ENCODE results near the gene IMPDH1. TPM values are rescaled to one million over a fixed set of nuclear protein-coding genes. Genes with fewer than 3 reads are reported as not detected.
A peak's percentile ranks its signal among the peaks of the same experiment; 100 is the strongest.

IMPDH1 gene
- total and polyA plus RNA-seq, 12 donors: 9.3 to 32.8 (median 17.1) TPM

DNA sequence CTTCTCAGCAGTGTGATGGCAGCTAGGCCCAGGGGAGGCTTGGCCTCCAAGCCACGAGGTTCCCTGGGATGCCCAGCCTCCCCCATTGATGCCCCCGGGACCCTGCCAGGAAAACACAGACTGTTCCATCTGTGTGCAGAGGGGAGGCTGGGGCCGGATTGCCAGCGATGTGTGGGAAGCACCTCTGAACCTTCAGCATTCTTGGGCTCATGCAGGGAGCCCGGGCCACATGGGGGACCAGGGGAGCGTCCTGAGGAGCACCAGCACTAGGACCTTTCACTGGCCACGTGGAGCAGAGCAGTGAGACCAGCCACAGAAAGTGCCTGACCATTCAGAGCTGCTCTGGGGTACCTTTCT, 2.6 kb downstream of the IMPDH1 start:
- no peak for DNase-seq
- no peaks in the 10 kb centered on the region for H3K9me3 ChIP-seq
- peaks cover 13 to 66% (median 56%) of the 10 kb centered on the region in 9 donors for H3K4me1 ChIP-seq
- no peak for ATAC-seq
- TF ChIP-seq, protein P1, sequence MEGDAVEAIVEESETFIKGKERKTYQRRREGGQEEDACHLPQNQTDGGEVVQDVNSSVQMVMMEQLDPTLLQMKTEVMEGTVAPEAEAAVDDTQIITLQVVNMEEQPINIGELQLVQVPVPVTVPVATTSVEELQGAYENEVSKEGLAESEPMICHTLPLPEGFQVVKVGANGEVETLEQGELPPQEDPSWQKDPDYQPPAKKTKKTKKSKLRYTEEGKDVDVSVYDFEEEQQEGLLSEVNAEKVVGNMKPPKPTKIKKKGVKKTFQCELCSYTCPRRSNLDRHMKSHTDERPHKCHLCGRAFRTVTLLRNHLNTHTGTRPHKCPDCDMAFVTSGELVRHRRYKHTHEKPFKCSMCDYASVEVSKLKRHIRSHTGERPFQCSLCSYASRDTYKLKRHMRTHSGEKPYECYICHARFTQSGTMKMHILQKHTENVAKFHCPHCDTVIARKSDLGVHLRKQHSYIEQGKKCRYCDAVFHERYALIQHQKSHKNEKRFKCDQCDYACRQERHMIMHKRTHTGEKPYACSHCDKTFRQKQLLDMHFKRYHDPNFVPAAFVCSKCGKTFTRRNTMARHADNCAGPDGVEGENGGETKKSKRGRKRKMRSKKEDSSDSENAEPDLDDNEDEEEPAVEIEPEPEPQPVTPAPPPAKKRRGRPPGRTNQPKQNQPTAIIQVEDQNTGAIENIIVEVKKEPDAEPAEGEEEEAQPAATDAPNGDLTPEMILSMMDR (IDR thresholded peaks at IDR 0.05): no peak
- peak overlapping the region in 4 of 10 donors; percentile 9 to 95 (median 58) for H3K27ac ChIP-seq
- H3K27me3 ChIP-seq: no peaks in the 10 kb centered on the region
- WGBS, 2 donors: 84 to 85% methylated on average over 7 of the region's 7 CpGs
- intact Hi-C loops (cut with DNase I): no loop called here
- H3K4me3 ChIP-seq: peak overlapping the region in 1 of 10 donors; percentile 84
- H3K36me3 ChIP-seq: peaks cover 0 to 18% (median 0%) of the 10 kb centered on the region in 9 donors

DNA sequence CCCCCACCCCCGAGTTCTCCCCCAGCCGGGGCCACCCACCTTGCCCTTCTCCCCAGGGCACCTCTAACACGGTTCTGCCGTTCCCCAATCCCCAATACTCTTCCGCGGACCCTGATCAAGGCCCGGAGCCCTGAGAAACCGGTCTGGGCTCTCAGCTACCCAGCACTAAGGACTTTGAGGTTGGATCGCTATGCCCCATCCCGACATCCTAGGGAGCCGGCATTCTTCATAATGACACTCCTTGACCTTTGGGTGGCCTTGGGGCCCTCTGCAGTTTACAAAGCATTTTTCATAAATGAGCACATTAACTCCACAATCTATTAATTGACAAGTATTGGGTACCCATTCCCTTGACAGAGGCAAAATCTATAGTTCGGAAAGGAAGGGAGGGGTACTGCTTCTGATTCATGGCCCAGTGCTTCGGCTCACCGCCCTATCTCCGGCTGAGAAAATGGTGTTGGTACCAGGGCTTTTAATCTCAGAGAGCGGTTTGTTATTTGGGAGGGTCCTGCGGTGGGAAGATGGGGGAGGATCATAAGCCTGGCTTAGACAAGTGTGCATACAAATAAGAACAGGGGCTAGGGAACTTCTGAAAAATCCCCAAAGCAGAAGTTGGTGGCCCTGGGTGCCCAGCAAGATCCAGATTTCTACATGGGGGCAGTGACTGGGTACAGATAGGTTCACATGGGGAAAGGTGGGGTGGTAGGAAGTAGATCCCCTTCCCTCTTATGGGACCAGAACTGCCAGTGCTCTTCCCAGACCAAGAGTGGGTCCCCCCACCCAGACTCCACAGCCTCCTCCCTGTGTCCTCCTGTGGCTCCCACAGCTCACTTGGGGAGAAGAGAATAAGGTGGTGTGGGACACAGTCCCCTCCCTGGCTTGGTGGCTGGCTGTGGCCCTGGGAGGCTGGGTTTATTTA, 3.2 kb downstream of the IMPDH1 start:
- Histone ChIP-seq H3K27ac (peak overlapping the region in 4 of 10 donors; percentile 33 to 95 (median 58)), H3K4me1 (peaks cover 13 to 66% (median 56%) of the 10 kb centered on the region in 9 donors), H3K4me3 (peak overlapping the region in 7 of 10 donors; percentile 67 to 91 (median 77)), H3K36me3 (peaks cover 0 to 25% (median 0%) of the 10 kb centered on the region in 9 donors), H3K9me3 (no peaks in the 10 kb centered on the region), H3K27me3 (no peaks in the 10 kb centered on the region)
- TF ChIP-seq, protein P1 (IDR thresholded peaks at IDR 0.05): no peak
- intact Hi-C loops (cut with DNase I): no loop called here
- ATAC-seq (no peak), DNase-seq (no peak)
- WGBS, 2 donors: 56 to 61% methylated on average over 15 to 17 of the region's 17 CpGs

DNA sequence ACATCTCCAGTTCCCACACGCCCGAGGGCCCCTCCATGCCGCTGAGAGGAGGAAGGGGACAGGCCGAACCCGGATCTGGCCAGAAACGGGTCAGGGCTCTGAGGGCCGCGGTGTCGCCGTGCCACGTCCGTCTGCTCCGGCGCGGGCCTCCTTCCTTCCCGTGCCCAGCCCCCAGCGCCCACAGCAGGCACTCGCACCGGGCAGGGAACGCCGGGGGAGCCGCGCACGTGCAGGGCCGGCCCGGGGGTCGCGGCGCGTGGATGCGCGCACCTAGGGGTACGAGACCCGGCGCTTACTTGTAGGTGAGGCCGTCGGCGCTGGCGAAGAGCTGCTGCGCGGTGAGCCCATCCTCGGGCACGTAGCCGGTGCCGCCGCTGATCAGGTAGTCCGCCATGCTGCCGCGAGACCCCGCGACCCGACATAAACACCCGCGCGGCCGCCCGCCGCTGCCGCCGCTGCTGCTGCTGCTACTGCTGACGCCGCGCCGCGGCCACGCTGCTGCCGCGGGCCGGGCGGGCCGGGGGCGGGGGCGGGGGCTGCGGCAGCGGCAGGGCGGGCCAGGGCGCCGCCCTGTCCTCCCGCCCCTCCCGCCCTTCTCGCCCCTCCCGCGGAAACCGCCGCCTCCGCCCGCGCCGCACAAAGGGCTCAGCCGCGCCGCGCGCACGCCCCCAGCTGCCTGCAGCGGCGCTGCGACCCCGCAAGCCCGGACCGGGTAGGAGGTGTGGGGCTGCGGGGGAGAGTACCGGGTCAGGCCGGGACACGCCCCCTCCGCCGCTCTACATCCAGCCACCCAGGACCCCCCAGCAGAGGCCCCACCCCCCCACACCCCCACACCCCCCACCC, 4.1 kb downstream of the IMPDH1 start:
- Histone ChIP-seq H3K4me3 (peak overlapping the region; percentile 63 to 91 (median 73)), H3K9me3 (no peaks in the 10 kb centered on the region), H3K27ac (peak overlapping the region in 9 of 10 donors; percentile 29 to 95 (median 64)), H3K36me3 (peaks cover 0 to 33% (median 0%) of the 10 kb centered on the region in 9 donors), H3K27me3 (no peaks in the 10 kb centered on the region), H3K4me1 (peaks cover 13 to 62% (median 54%) of the 10 kb centered on the region in 9 donors)
- intact Hi-C loops (cut with DNase I): no loop called here
- TF ChIP-seq, protein P1 (IDR thresholded peaks at IDR 0.05): peak in 1 of 9 donors; percentile 23
- DNase-seq (peak; percentile 37 to 69), ATAC-seq (peak in 3 of 8 donors; percentile 2 to 6 (median 2))
- WGBS, 2 donors: 1% methylated on average over 56 to 105 of the region's 107 CpGs

- Histone ChIP-seq H3K27ac (peak overlapping the region in 9 of 10 donors; percentile 29 to 86 (median 64)), H3K36me3 (peaks cover 0 to 41% (median 4%) of the 10 kb centered on the region in 9 donors), H3K27me3 (no peaks in the 10 kb centered on the region), H3K4me1 (peaks cover 13 to 55% (median 49%) of the 10 kb centered on the region in 9 donors), H3K4me3 (peak overlapping the region; percentile 63 to 91 (median 73)), H3K9me3 (no peaks in the 10 kb centered on the region)
- TF ChIP-seq, protein P1 (IDR thresholded peaks at IDR 0.05): peak in 3 of 9 donors; percentile 5 to 30 (median 23)
- WGBS, 2 donors: 48 to 53% methylated on average over 13 of the region's 13 CpGs
- ATAC-seq (no peak), DNase-seq (no peak)
- intact Hi-C loops (cut with DNase I): no loop called here
These were observed 4.8 kb downstream of the IMPDH1 start for GRCh38 chr7:128404886-128405470.
